PC-3 (cell line): ENCODE results near the gene UBE2D3. TPM values are rescaled to one million over a fixed set of nuclear protein-coding genes. Genes with fewer than 3 reads are reported as not detected.

ENCODE experiments used
- ATAC-seq: fragments of 200-7000 bp; cut with Tn5 transposase; 2 replicates; pipeline ENCODE4 v1.9.1; 2020; ENCODE audit warnings: mild to moderate bottlenecking, moderate library complexity
- BruUV-seq: library from RNA; stranded (reverse); fragments of 400-500 nt; replicated peaks from 2 replicates; lab custom pipeline; 2021; lab: Mats Ljungman, UMichigan
- CTCF ChIA-PET: fragments of 300-600 bp; sonication (Branson Sonifier 250); formaldehyde crosslinking; loops from one replicate; lab custom pipeline; 2022; ENCODE audit warnings: antibody characterized with exemption; lab: Charles Lee
- POLR2A ChIA-PET: fragments of 300-600 bp; sonication (Branson Sonifier 250); formaldehyde crosslinking; loops from one replicate; lab custom pipeline; 2022; ENCODE audit warnings: antibody characterized with exemption; ENCODE audit not compliant: unreplicated experiment; lab: Charles Lee
- DNase-seq: peaks from one replicate; pipeline ENCODE4 v3.0.0-alpha.2; 2015
- H2AFZ ChIP-seq: fragments of 300-600 bp; sonication (generic); 2 replicates; pipeline ENCODE4 v1.6.0; 2016; ENCODE audit warnings: antibody characterized with exemption, low read length
- H3F3A ChIP-seq: fragments of 300-600 bp; sonication (generic); one replicate; pipeline ENCODE4 v1.6.0; 2017; ENCODE audit warnings: antibody characterized with exemption, low read length, control low read depth, mild to moderate bottlenecking; ENCODE audit not compliant: unreplicated experiment
- H3K27ac ChIP-seq: fragments of 300-600 bp; sonication (generic); 2 replicates; pipeline ENCODE4 v1.5.1; 2016; ENCODE audit warnings: mild to moderate bottlenecking, low read length
- H3K27me3 ChIP-seq: fragments of 300-600 bp; sonication (generic); 2 replicates; pipeline ENCODE4 v1.6.1; 2016; ENCODE audit warnings: low read length, mixed read lengths
- H3K36me3 ChIP-seq: fragments of 300-600 bp; sonication (generic); 2 replicates; pipeline ENCODE4 v1.6.1; 2016; ENCODE audit warnings: low read depth, mixed run types, low read length, mixed read lengths
- H3K4me1 ChIP-seq: fragments of 300-600 bp; sonication (generic); 2 replicates; pipeline ENCODE4 v1.5.1; 2016; ENCODE audit warnings: low read length; ENCODE audit not compliant: insufficient read depth
- H3K4me2 ChIP-seq: fragments of 300-600 bp; sonication (generic); 2 replicates; pipeline ENCODE4 v1.6.0; 2016; ENCODE audit warnings: low read length
- H3K4me3 ChIP-seq: fragments of 300-600 bp; sonication (generic); 2 replicates; pipeline ENCODE4 v1.5.1; 2016; ENCODE audit warnings: mild to moderate bottlenecking, low read length, mixed read lengths
- H3K79me2 ChIP-seq: fragments of 300-600 bp; sonication (generic); 2 replicates; pipeline ENCODE4 v1.6.1; 2017; ENCODE audit warnings: low read length, mixed read lengths
- H3K9ac ChIP-seq: fragments of 300-600 bp; sonication (generic); 2 replicates; pipeline ENCODE4 v1.6.0; 2016; ENCODE audit warnings: mild to moderate bottlenecking, low read length
- H3K9me2 ChIP-seq: fragments of 300-600 bp; sonication (generic); replicated peaks from 2 replicates; pipeline ENCODE4 v1.6.1; 2016; ENCODE audit warnings: mixed run types, low read length, mixed read lengths
- H3K9me3 ChIP-seq: fragments of 300-600 bp; sonication (generic); 2 replicates; pipeline ENCODE4 v1.6.1; 2016; ENCODE audit warnings: low read length, mixed read lengths
- H4K20me1 ChIP-seq: fragments of 300-600 bp; sonication (generic); 2 replicates; pipeline ENCODE4 v1.6.1; 2016; ENCODE audit warnings: low read length, mixed read lengths
- EZH2 ChIP-seq: fragments of 300-600 bp; sonication (generic); IDR thresholded peaks from one replicate; pipeline ENCODE4 v1.6.1; 2017; ENCODE audit warnings: antibody characterized with exemption, mild to moderate bottlenecking, low read length; ENCODE audit not compliant: unreplicated experiment
- EZH2phosphoT487 ChIP-seq: fragments of 300-600 bp; sonication (generic); IDR thresholded peaks from 2 replicates; pipeline ENCODE4 v1.6.1; 2018; ENCODE audit warnings: mild to moderate bottlenecking, antibody characterized with exemption, low read length, borderline replicate concordance
- intact Hi-C: fragments of 100-400 bp; cut with micrococcal nuclease; formaldehyde crosslinking; loops from 2 replicates; pipeline ENCODE4 v1.9.0; 2023
- total RNA-seq: library from RNA; depleted of rRNA; stranded (reverse); fragments of >200 nt; gene quantifications from 2 replicates; pipeline ENCODE4 v1.2.3, GENCODE V29; 2014
- TF ChIP-seq, protein P1 (sequence below): fragments of 300-600 bp; sonication (generic); conservative IDR thresholded peaks from 2 replicates; pipeline ENCODE4 v1.5.1; 2017; ENCODE audit warnings: antibody characterized with exemption, low read depth, mild to moderate bottlenecking, low read length

Gene UBE2D3
- total RNA-seq, 1 experiment from 2014 or later, result 435 TPM

DNA sequence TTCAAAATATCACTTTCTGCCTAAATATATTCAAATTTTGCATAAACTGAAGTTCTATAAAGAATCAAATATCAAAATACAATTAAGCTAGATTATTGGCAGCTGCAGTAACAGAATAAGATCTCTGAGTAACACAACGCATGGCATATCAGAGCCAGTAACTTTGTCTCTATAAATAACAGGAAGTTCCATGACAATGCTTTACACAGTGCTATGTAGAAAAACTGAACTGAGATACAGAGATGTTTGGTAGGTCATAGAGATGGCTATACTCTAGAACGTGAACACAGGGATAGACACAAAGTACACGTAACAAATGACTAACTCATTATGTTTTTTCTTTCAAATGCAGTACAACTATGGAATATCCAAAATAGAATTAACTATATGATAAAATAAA is 18.2 kb downstream of the UBE2D3 start:
- Histone ChIP-seq H3K36me3 (peaks cover 65% of the 10 kb centered on the region; the same call in 1 of the 2 replicates), H4K20me1 (peaks cover 51% of the 10 kb centered on the region), H3F3A (no peaks in the 10 kb centered on the region), H3K4me3 (no peak overlapping the region), H3K9ac (no peak overlapping the region), H2AFZ (no peak overlapping the region), H3K9me2 (no peaks in the 10 kb centered on the region), H3K4me1 (no peaks in the 10 kb centered on the region), H3K27ac (no peak overlapping the region), H3K9me3 (no peaks in the 10 kb centered on the region), H3K79me2 (peaks cover 100% of the 10 kb centered on the region), H3K4me2 (no peak overlapping the region), H3K27me3 (no peaks in the 10 kb centered on the region)
- CTCF ChIA-PET, result no interaction called here
- POLR2A ChIA-PET, result no interaction called here
- intact Hi-C loops, result no loop called here
- no peak for DNase-seq
- no peak for ATAC-seq
- no TSS peak for BruUV-seq
- TF ChIP-seq, protein P1, sequence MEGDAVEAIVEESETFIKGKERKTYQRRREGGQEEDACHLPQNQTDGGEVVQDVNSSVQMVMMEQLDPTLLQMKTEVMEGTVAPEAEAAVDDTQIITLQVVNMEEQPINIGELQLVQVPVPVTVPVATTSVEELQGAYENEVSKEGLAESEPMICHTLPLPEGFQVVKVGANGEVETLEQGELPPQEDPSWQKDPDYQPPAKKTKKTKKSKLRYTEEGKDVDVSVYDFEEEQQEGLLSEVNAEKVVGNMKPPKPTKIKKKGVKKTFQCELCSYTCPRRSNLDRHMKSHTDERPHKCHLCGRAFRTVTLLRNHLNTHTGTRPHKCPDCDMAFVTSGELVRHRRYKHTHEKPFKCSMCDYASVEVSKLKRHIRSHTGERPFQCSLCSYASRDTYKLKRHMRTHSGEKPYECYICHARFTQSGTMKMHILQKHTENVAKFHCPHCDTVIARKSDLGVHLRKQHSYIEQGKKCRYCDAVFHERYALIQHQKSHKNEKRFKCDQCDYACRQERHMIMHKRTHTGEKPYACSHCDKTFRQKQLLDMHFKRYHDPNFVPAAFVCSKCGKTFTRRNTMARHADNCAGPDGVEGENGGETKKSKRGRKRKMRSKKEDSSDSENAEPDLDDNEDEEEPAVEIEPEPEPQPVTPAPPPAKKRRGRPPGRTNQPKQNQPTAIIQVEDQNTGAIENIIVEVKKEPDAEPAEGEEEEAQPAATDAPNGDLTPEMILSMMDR, result no peak
- TF ChIP-seq EZH2 (no peak), EZH2phosphoT487 (no peak)

GRCh38 chr4:102808009-102808408 is 19.3 kb downstream of the UBE2D3 start:
- intact Hi-C loops, result no loop called here
- peaks cover 100% of the 10 kb centered on the region for H3K79me2 ChIP-seq
- TF ChIP-seq EZH2 (no peak), EZH2phosphoT487 (no peak)
- TF ChIP-seq, protein P1, result no peak
- no peak overlapping the region for H3K9ac ChIP-seq
- no peak overlapping the region for H3K4me2 ChIP-seq
- no peaks in the 10 kb centered on the region for H3F3A ChIP-seq
- no peak overlapping the region for H3K27ac ChIP-seq
- H2AFZ ChIP-seq, result no peak overlapping the region
- ChIA-PET CTCF (no interaction called here), POLR2A (no interaction called here)
- no peaks in the 10 kb centered on the region for H3K9me3 ChIP-seq
- no peak overlapping the region for H3K4me3 ChIP-seq
- no peaks in the 10 kb centered on the region for H3K27me3 ChIP-seq
- peaks cover 46% of the 10 kb centered on the region for H4K20me1 ChIP-seq
- BruUV-seq, result no TSS peak
- peaks cover 55% of the 10 kb centered on the region; the same call in 1 of the 2 replicates for H3K36me3 ChIP-seq
- no peak for ATAC-seq
- no peaks in the 10 kb centered on the region for H3K9me2 ChIP-seq
- DNase-seq, result no peak
- H3K4me1 ChIP-seq, result no peaks in the 10 kb centered on the region

- H3K9me2 ChIP-seq, result no peaks in the 10 kb centered on the region
- intact Hi-C loops, result no loop called here
- H3K27ac ChIP-seq, result no peak overlapping the region
- H3K4me2 ChIP-seq, result no peak overlapping the region
- CTCF ChIA-PET, result no interaction called here
- H4K20me1 ChIP-seq, result peaks cover 44% of the 10 kb centered on the region
- no peak overlapping the region for H2AFZ ChIP-seq
- no peaks in the 10 kb centered on the region for H3F3A ChIP-seq
- no peaks in the 10 kb centered on the region for H3K27me3 ChIP-seq
- H3K9me3 ChIP-seq, result no peaks in the 10 kb centered on the region
- no peaks in the 10 kb centered on the region for H3K4me1 ChIP-seq
- BruUV-seq, result no TSS peak
- H3K79me2 ChIP-seq, result peaks cover 98% of the 10 kb centered on the region
- DNase-seq, result no peak
- no peak for TF ChIP-seq EZH2phosphoT487
- no peak for TF ChIP-seq EZH2
- TF ChIP-seq, protein P1, result no peak
- POLR2A ChIA-PET, result no interaction called here
- peaks cover 56% of the 10 kb centered on the region; the same call in 1 of the 2 replicates for H3K36me3 ChIP-seq
- H3K9ac ChIP-seq, result no peak overlapping the region
- no peak for ATAC-seq
- no peak overlapping the region for H3K4me3 ChIP-seq
Measured at GRCh38 chr4:102807345-102807744, 20.0 kb downstream of the UBE2D3 start.
